HEK293T (cell line): ENCODE measurements around the gene PTX4.
A peak's percentile ranks its signal among the peaks of the same experiment; 100 is the strongest.

ENCODE experiments used
- CTCF ChIA-PET: fragments of 350-600 bp; formaldehyde crosslinking; extraction: SDS; loops from one replicate; lab custom pipeline; 2021; ENCODE audit warnings: antibody characterized with exemption, inconsistent platforms; lab: Yijun Ruan, JAX
- POLR2A ChIA-PET: fragments of 350-600 bp; formaldehyde crosslinking; extraction: SDS; loops from one replicate; lab custom pipeline; 2020; ENCODE audit warnings: antibody characterized with exemption, inconsistent platforms; lab: Yijun Ruan, JAX
- DNase-seq: peaks from one replicate; pipeline ENCODE4 v3.0.0; 2012; ENCODE audit warnings: mixed read lengths; ENCODE audit errors: extremely low spot score
- ARNT ChIP-seq: fragments of 450-650 bp; IDR thresholded peaks from 2 replicates; pipeline ENCODE4 v1.6.1; 2017; ENCODE audit warnings: mild to moderate bottlenecking
- BHLHE40 ChIP-seq: fragments of 450-650 bp; IDR thresholded peaks from 2 replicates; pipeline ENCODE4 v1.6.1; 2016; ENCODE audit warnings: mild to moderate bottlenecking, moderate library complexity, borderline replicate concordance
- CTBP1 ChIP-seq: fragments of 450-650 bp; IDR thresholded peaks from 2 replicates; pipeline ENCODE4 v1.6.1; 2016; ENCODE audit warnings: borderline replicate concordance
- ELF4 ChIP-seq: fragments of 450-650 bp; IDR thresholded peaks from 2 replicates; pipeline ENCODE4 v1.6.1; 2017; ENCODE audit warnings: antibody characterized with exemption
- FOXA1 ChIP-seq: fragments of 450-650 bp; IDR thresholded peaks from 2 replicates; pipeline ENCODE4 v1.6.1; 2016; ENCODE audit warnings: mild to moderate bottlenecking
- FOXK2 ChIP-seq: fragments of 450-650 bp; IDR thresholded peaks from 2 replicates; pipeline ENCODE4 v1.6.1; 2016; ENCODE audit warnings: mild to moderate bottlenecking
- FOXM1 ChIP-seq: fragments of 450-650 bp; IDR thresholded peaks from 2 replicates; pipeline ENCODE4 v1.6.1; 2017; ENCODE audit warnings: mild to moderate bottlenecking, borderline replicate concordance
- HDGF ChIP-seq: fragments of 450-650 bp; IDR thresholded peaks from 2 replicates; pipeline ENCODE4 v1.6.1; 2017; ENCODE audit warnings: antibody characterized with exemption, borderline replicate concordance
- L3MBTL2 ChIP-seq: fragments of 450-650 bp; conservative IDR thresholded peaks from 2 replicates; pipeline ENCODE4 v1.6.1; 2016; ENCODE audit warnings: mild to moderate bottlenecking
- LEF1 ChIP-seq: fragments of 450-650 bp; IDR thresholded peaks from 2 replicates; pipeline ENCODE4 v1.6.1; 2017; ENCODE audit warnings: mild to moderate bottlenecking, borderline replicate concordance
- NFRKB ChIP-seq: fragments of 450-650 bp; IDR thresholded peaks from 2 replicates; pipeline ENCODE4 v1.6.1; 2016; ENCODE audit warnings: mild to moderate bottlenecking, moderate library complexity
- PKNOX1 ChIP-seq: fragments of 450-650 bp; IDR thresholded peaks from 2 replicates; pipeline ENCODE4 v1.6.1; 2016
- SP1 ChIP-seq: fragments of 450-650 bp; IDR thresholded peaks from 2 replicates; pipeline ENCODE4 v1.6.1; 2017
- SUZ12 ChIP-seq: fragments of 450-650 bp; IDR thresholded peaks from 2 replicates; pipeline ENCODE4 v1.6.1; 2016; ENCODE audit warnings: mild to moderate bottlenecking
- TARDBP ChIP-seq: fragments of 450-650 bp; IDR thresholded peaks from 2 replicates; pipeline ENCODE4 v1.6.1; 2016
- ZNF384 ChIP-seq: fragments of 450-650 bp; IDR thresholded peaks from 2 replicates; pipeline ENCODE4 v1.6.1; 2016

The PTX4 gene

DNA sequence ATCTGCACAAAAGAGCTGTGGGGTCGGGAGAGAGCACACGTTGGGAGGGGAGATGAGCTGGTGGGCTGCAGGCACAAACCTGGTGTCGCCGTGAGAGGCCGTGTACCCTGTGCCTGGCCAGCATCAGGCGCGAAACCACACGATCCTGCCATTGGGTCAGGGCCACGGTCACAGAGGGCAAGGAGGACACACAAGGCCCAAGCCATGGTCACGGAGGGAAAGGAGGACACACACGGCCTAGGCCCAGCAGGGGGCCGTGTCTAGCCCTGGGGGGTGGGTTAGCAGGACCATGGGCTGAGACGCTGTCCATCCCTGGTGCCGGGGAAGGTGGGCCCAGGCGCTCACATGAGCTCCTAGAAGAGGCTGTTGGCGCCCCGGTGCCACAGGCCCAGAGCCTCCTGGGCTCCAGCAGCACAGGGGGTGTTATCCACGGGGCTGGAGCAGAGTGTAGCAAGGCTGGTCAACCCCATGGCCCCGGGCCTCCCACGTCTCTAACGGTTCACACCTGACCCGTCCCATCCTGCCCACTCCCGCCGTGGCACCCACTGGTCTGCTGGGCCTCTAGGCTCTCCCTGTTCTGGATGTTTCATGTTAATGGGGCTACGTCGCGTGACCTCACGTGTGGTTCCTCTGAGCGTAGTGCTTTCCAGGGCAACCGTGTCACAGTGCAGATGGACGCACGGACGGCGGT is 36.9 kb downstream of the PTX4 start:
- no peak for TF ChIP-seq PKNOX1
- no peak for TF ChIP-seq FOXA1
- TF ChIP-seq TARDBP: no peak
- TF ChIP-seq L3MBTL2: no peak
- no peak for TF ChIP-seq FOXM1
- no peak for TF ChIP-seq HDGF
- TF ChIP-seq SUZ12: no peak
- TF ChIP-seq NFRKB: no peak
- no peak for TF ChIP-seq SP1
- TF ChIP-seq ELF4: no peak
- TF ChIP-seq ARNT: no peak
- no peak for TF ChIP-seq ZNF384
- TF ChIP-seq FOXK2: no peak
- no peak for TF ChIP-seq LEF1
- TF ChIP-seq CTBP1: no peak
- no peak for TF ChIP-seq BHLHE40
- POLR2A ChIA-PET: no interaction called here
- no peak for DNase-seq
- CTCF ChIA-PET: no interaction called here

- CTCF ChIA-PET: no interaction called here
- POLR2A ChIA-PET: interaction anchor here (0.8 kb wide), 1 partner anchor 27 kb away, joined by 3 read pairs; no protein-coding TSS in a partner anchor
- no peak for TF ChIP-seq HDGF
- TF ChIP-seq ELF4: no peak
- no peak for TF ChIP-seq SP1
- TF ChIP-seq TARDBP: no peak
- TF ChIP-seq BHLHE40: no peak
- no peak for TF ChIP-seq FOXK2
- no peak for TF ChIP-seq ZNF384
- no peak for TF ChIP-seq L3MBTL2
- TF ChIP-seq FOXA1: no peak
- TF ChIP-seq FOXM1: no peak
- TF ChIP-seq NFRKB: no peak
- no peak for TF ChIP-seq SUZ12
- TF ChIP-seq LEF1: no peak
- TF ChIP-seq ARNT: no peak
- no peak for TF ChIP-seq PKNOX1
- no peak for TF ChIP-seq CTBP1
- no peak for DNase-seq
Observed at GRCh38 chr16:1450841-1451240, 37.9 kb downstream of the PTX4 start.

DNA sequence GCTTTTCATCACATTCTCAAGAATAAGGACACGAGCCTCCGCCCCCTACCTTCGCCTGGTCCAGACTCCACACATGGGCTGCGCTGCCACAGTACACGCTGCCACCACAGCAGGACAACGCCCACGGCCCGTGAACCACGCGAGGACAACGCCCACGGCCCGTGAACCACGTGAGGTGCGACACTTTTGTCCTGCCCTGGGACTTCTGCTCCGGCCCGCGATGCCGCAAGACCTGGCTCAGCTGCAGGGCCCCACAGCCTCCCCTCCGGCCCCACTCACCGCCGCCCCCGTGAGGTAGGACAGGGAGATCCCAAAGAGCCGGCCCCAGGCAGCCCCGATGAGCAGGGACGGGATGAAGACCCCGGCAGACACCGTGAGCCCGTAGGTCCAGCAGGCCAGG is 38.5 kb downstream of the PTX4 start:
- ChIA-PET CTCF (no interaction called here), POLR2A (no interaction called here)
- peak; percentile 37 for DNase-seq
- TF ChIP-seq FOXK2 (no peak), ARNT (no peak), CTBP1 (no peak), TARDBP (no peak), NFRKB (no peak), ZNF384 (no peak)

GRCh38 chr16:1449201-1449788 is 39.4 kb downstream of the PTX4 start:
- ChIA-PET POLR2A (no interaction called here), CTCF (no interaction called here)
- no peak for TF ChIP-seq SUZ12
- no peak for TF ChIP-seq ELF4
- TF ChIP-seq FOXK2: no peak
- TF ChIP-seq SP1: no peak
- TF ChIP-seq FOXM1: no peak
- no peak for TF ChIP-seq HDGF
- TF ChIP-seq CTBP1: no peak
- no peak for TF ChIP-seq FOXA1
- no peak for TF ChIP-seq LEF1
- DNase-seq: no peak

DNA sequence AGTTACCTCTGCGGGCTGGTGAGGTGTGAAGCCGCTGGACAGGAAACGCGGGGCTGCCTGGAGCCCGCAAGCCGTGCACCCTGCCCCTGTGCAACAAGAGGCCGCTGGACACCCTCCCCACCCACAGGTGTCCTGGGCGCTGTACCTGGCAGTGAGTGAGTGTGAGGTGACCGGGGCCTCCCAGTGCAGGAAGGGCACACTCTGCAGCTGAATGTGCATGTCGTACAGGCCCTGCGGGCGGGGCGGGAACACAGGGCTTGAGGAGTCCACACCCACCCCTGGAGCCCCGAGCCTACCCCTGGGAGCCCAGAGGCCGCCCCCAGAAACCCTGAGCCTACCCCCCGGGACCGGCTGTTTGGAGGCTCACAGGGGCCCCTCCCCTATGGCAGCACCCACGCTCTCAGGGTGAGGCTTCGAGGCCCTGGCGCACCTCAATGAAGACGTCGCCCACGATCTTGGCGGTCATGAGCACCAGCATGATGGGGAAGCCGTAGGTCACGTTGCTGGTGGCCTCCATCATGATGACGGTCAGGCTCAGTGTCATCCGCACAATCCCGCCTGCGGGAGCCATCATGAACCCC is 40.1 kb downstream of the PTX4 start:
- CTCF ChIA-PET: no interaction called here

More for the DNA sequence above, 40.1 kb downstream of the PTX4 start:
- TF ChIP-seq TARDBP (no peak), CTBP1 (no peak), FOXM1 (no peak), FOXK2 (no peak), L3MBTL2 (no peak), PKNOX1 (no peak), SUZ12 (no peak), NFRKB (no peak), BHLHE40 (no peak), SP1 (no peak), LEF1 (no peak), FOXA1 (no peak), ELF4 (no peak), ZNF384 (no peak), HDGF (no peak), ARNT (no peak)
- POLR2A ChIA-PET: no interaction called here
- no peak for DNase-seq
